ENCODE data around the gene POMT1.

- TF ChIP-seq CTCF (IDR thresholded peaks at IDR 0.05) (no peak), REST (IDR thresholded peaks at IDR 0.05; ENCODE audit: insufficient read depth in 1 of 2, low read depth in 2 of 2, low read length in 1 of 2) (no peak), POLR2AphosphoS5 (IDR thresholded peaks at IDR 0.05; ENCODE audit: low read depth, low read length) (no peak), TCF7L2 (IDR thresholded peaks at IDR 0.05; ENCODE audit: low read depth, low read length) (no peak), SIN3A (IDR thresholded peaks at IDR 0.05; ENCODE audit: borderline replicate concordance, insufficient read depth, low read depth, low read length) (no peak)
Observed at GRCh38 chr9:131565369-131565768, 62.7 kb downstream of the POMT1 start.
